GM12801 (cell line): ENCODE data around the gene MSI2.

Source experiments
- TF ChIP-seq, protein P1 (sequence below): IDR thresholded peaks from one replicate; pipeline ENCODE4 v1.5.1; 2011; ENCODE audit warnings: control low read depth; ENCODE audit not compliant: insufficient read length; ENCODE audit errors: extremely low read depth

MSI2 gene

DNA sequence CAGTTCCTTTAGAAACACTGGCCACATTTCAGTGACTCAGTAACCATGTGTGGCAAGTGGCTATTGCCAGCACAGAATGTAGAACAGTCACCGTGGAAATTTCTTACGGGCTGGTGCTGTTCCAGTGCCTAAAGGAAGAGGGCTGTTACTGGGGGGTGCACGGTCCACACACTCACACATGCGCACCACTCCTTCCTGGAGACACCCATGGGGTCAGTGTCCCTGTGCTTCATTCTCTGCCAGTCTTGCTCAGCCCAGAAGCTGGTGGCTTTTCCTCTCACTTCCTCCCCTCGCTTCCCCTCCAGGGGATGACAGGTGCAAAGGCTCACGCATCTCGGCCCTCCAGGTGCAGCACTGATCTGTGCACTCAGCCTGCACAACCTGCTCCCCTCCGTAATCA lies 373.1 kb downstream of the MSI2 start:
- TF ChIP-seq, protein P1, sequence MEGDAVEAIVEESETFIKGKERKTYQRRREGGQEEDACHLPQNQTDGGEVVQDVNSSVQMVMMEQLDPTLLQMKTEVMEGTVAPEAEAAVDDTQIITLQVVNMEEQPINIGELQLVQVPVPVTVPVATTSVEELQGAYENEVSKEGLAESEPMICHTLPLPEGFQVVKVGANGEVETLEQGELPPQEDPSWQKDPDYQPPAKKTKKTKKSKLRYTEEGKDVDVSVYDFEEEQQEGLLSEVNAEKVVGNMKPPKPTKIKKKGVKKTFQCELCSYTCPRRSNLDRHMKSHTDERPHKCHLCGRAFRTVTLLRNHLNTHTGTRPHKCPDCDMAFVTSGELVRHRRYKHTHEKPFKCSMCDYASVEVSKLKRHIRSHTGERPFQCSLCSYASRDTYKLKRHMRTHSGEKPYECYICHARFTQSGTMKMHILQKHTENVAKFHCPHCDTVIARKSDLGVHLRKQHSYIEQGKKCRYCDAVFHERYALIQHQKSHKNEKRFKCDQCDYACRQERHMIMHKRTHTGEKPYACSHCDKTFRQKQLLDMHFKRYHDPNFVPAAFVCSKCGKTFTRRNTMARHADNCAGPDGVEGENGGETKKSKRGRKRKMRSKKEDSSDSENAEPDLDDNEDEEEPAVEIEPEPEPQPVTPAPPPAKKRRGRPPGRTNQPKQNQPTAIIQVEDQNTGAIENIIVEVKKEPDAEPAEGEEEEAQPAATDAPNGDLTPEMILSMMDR, result no peak

DNA sequence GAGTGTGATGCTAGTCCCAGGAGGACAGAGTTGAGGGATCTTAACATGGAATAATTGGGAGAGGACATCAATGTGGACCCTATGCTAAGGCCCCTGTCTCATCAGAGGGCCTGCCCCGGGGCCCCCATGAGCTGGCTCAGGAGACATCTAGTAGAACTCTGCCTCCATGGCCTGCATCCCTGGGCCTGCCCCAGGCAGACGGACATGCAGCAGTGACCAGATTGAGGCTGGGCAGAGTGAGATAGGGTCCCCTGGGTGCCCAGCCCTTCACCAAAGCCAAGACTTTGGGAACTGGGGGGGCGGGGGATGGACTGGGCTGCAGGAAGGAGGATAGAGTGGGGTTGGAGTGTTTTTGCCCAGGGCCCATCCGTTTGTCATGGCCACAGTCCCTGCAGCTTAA lies 373.6 kb downstream of the MSI2 start:
- TF ChIP-seq, protein P1, result no peak

DNA sequence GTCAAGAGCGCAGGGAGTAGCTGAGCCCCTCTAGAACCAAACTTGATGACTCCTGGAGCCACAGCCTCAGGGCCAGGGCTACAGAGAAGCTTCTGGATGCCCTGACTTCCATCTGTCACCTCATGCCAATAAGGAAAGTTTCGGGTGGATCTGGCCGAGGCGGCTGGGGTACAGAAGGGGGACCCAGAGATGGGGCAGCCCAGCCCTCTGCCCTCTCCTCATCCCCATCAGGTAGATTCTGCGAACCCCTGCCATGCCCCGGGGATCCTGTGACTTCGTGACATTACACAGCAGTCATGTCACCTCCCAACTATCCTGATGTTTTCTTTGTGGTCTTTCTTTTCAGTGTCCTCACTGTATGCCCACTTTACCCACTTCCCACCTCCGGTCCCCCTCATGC lies 374.4 kb downstream of the MSI2 start:
- TF ChIP-seq, protein P1, result no peak

DNA sequence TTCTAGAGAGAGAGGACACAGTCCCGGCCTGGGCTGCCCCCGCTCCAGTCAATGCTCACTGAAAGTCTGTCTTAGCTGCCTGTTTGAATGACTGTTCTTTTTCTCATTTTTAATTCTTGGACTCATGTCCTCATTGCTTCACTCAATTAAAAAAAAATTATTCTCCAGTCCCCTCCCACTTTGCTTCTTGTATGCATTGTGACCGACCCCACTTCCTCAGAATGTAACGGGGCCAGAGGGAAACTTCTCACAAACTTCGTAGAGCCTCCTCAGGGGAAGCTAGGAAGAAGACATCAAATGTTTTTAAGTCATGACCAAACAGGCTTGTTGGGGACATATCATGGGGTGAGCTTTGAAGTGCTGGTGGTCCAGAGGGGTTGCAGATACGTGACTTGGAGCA lies 375.5 kb downstream of the MSI2 start:
- TF ChIP-seq, protein P1, result no peak

DNA sequence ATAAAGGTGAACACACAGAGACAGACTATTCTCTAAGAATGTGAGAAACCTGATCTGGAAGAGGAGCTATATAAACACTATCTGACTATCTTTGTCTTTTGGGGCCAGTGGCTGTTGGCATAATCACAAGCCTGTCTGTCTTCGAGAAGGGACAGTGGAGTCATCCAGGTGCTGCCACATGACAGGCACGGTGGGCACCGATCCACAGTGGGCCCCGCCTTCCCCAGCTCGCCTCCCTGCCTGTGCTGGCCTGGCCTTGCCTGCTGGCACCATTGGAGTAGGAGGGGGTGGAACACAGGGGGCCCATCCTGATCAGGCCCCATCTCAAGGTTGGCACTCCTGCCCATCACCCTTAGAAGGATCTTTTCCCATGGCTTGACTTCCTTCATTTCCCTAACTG lies 376.0 kb downstream of the MSI2 start:
- TF ChIP-seq, protein P1, result no peak

DNA sequence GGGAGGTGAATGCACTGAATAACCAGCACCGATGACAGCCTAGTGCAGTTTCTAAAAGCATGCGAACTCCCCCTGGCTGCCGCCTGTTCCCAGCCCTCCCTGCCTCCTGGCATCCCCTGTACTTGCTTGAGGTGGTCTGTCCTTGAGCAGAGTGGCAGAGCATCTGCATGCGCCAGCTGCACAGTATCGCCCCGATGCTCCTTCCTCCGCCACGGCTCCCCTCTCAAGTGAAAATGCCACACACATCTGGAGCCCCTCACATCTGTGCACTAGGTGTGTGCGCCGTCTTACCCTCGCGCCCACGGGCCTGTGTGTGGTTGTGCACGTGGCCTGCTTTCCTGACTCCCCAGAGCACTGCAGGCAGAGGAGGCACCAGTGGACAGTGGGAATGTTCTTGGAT lies 376.9 kb downstream of the MSI2 start:
- TF ChIP-seq, protein P1, result no peak

DNA sequence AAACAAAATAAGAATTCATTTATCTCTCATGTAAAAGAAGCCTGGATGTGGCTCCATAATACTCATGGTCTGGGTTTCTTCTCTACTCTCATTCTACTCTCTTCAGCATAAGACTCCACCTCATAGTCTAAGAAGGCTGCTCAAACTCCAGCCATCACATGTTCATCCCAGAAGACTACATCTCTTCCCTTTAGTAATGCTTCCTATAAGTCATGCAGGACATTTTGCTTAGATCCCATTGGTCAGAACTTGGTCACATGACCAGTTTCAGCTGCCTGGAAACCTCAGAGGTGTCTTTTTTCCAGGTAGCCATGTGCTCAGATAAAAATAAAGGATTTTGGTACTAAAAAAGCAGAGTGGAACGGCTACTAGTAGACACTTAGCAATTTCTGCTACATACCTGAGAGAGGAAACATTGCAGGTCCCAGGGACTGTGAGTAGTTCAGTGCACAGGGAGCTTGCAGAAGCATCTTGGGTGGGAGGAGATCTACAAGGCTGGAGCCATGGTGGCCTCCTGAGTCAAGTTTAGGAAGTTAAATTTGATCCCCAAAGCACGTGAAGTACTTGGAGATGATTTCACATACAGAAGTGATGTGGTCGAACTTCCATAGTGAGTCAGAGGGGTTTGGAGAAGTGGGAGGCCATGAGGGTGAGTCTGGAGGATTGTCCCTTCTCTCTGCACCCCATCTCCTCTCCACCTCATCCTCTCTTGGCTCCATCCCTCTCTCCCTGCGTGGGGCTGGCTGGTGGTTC lies 378.6 kb downstream of the MSI2 start:
- TF ChIP-seq, protein P1, result no peak
